HEK293 (cell line): ENCODE data around the gene ZNF561.
"Not testable (repeated sequence)": the region's sequence is repeated elsewhere in the genome, so short reads cannot be mapped to it uniquely, and the experiment has no call there.

Source experiments
- CTCF ChIP-seq: fragments of 450-650 bp; formaldehyde crosslinking; IDR thresholded peaks from 2 replicates; pipeline ENCODE4 v1.5.1; 2016; ENCODE audit warnings: missing biosample characterization, missing genetic modification characterization
- KLF16 ChIP-seq: fragments of 450-650 bp; formaldehyde crosslinking; IDR thresholded peaks from 2 replicates; pipeline ENCODE4 v1.5.1; 2017; ENCODE audit warnings: missing biosample characterization, missing genetic modification characterization
- ZNF112 ChIP-seq: fragments of 450-650 bp; formaldehyde crosslinking; IDR thresholded peaks from 2 replicates; pipeline ENCODE4 v1.5.0; 2017; ENCODE audit warnings: missing biosample characterization, missing genetic modification characterization
- ZNF202 ChIP-seq: fragments of 450-650 bp; formaldehyde crosslinking; IDR thresholded peaks from 2 replicates; pipeline ENCODE4 v1.5.1; 2016; ENCODE audit warnings: missing biosample characterization, missing genetic modification characterization, borderline replicate concordance
- ZNF394 ChIP-seq: fragments of 450-650 bp; formaldehyde crosslinking; IDR thresholded peaks from 2 replicates; pipeline ENCODE4 v1.5.1; 2016; ENCODE audit warnings: missing biosample characterization, missing genetic modification characterization, mild to moderate bottlenecking, moderate library complexity, borderline replicate concordance

GRCh38 chr19:9582081-9582725, 38.8 kb downstream of the ZNF561 start:
- not testable (repeated sequence) for TF ChIP-seq ZNF112 (tag by site-specific recombination); ZNF394 (tag by site-specific recombination); ZNF202; CTCF (tag by site-specific recombination); KLF16 (tag by site-specific recombination)
